Measurements from ENCODE around the gene BSN.

- TF ChIP-seq EZH2phosphoT487 (IDR thresholded peaks at IDR 0.05; ENCODE audit: insufficient read depth, low read depth), result no peak
- TF ChIP-seq EZH2 (IDR thresholded peaks at IDR 0.05; ENCODE audit: insufficient read depth, poor library complexity, severe bottlenecking), result no peak
These were observed 114.6 kb downstream of the BSN start for GRCh38 chr3:49668861-49669260.
